RCC 7860 (cell line): ENCODE results near the gene CHRM5.

Source experiments
- DNase-seq: peaks from one replicate; pipeline ENCODE4 v3.0.0-alpha.2; 2015; ENCODE audit warnings: low spot score
- FAIRE-seq: peaks from 2 replicates; lab custom pipeline; 2012; peaks lifted over from hg19 to GRCh38; lab: Jason Lieb, UNC

The CHRM5 gene

DNA sequence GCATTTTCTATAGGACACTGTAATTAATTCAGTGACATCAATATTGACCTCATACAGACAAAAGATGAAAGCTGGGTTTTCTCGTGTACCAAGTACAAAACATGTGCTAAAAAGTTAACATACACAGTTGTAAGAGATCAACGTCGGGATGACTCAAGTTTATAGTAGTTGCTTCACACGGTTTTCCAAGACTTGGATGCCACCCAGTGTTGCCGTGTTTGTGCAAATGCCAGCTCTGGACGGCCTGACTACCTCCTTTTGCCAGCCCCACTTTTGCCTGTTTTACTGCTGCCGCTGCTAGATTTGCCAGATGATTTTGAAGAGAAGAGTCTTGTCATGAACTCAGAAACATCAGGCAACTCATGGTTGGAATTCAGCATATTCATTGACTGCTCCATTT lies 115.8 kb downstream of the CHRM5 start:
- DNase-seq (no peak), FAIRE-seq (no peak)

DNA sequence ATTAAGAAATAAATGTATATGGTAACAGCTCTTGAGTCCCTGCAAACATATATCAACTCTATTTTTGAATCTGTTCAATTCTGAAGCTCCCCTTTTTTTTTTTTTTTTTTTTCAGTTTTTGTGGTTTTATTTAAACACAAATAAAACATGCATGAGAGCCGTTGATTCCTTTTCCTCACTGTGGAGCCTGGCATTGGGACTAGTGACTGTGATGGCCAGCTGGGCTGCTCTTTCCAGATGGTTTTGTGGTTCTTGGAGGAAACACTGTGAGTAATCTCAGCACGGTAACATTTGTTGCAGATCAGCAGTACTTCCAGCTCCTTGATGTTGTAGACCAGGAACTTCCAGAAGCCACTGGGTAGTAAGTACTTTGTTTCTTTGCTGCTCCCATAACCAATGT lies 117.4 kb downstream of the CHRM5 start:
- no peak for DNase-seq
- no peak for FAIRE-seq

DNA sequence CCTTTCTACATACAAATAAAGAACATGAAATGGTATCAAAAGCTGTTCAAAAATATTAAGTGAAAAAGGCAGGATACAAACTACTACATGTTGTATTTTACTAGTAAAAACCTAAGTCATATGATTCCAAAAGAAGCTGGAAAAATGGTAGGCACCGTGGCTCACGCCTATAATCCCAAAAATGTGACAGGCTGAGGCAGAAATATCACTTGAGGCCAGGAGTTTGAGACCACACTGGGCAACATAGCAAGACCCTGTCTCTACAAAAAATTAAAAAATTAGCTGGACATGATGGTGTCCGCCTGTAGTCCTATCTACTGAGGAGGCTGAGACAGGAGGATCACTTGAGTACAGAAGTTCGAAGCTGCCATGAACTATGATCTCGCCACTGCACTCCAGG lies 131.6 kb downstream of the CHRM5 start:
- no peak for FAIRE-seq
- no peak for DNase-seq

DNA sequence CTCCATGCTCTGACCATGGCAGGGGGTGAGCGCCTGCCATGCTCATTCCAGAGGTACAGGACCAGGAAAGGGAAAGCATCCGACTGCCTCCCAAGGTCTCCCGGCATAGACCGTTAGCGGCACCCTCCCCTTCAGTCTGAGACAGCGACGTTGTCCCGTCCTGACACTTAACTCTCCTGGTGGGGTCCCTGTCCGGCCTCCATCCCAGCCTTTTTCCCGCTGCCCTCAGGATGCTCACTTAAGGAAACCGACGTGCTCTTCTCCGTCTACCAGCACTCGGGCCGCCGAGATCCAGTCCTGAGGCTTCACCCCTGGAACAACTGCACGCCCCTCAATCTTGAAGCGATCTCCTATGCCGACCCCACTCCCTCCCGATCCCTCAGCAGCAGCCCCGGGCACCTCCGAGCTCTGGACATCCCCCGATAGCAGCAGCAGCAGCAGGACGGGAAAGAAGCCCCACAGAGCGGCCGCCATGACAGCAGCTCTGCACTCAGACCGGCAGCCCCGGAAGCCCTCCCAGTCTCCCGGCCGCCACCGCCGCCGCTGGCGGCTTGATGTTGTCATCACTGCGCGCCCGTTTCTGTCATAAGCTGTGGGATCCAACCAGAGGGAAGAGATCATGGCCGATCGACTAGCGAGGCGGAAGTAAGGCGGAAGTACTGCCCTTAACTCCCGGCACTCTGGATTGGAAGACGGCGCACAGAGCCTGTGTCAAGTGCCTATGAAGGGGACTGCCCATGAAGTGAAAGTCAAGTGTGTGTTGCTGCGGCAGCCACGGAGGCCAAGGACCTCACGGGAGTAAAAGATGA lies 133.3 kb downstream of the CHRM5 start, which contains the start of the genes EMC7 and PGBD4:
Gene EMC7, minus strand, starts transcription at position 497 of the 809 bp plus-strand sequence. Its CDS starts 23 bp downstream, at position 474.
Gene PGBD4, plus strand, starts transcription at position 718 of the 809 bp plus-strand sequence. CDS start 449 bp downstream, outside the sequence.
- FAIRE-seq (peak; percentile 77), DNase-seq (peak; percentile 96)

DNA sequence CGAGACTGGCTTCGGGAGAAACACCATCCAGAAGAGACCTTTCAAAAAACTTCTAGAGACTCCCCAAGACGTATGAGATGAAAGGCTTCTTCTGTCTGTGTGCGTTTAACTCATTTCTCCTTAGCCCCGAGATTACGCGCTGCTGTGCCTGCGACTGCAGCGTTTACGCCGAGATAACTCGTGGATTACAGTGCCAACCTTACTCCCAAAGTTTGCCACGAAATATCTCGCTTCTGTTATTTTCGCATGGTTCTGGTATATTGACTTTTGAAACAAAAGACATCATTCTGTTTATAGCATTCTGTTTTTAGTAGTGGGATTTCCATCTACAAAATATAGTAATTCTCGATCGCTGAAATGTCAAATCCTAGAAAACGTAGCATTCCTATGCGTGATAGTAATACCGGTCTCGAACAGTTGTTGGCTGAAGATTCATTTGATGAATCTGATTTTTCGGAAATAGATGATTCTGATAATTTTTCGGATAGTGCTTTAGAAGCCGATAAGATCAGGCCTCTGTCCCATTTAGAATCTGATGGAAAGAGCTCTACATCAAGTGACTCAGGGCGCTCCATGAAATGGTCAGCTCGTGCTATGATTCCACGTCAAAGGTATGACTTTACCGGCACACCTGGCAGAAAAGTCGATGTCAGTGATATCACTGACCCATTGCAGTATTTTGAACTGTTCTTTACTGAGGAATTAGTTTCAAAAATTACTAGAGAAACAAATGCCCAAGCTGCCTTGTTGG lies 134.1 kb downstream of the CHRM5 start:
- no peak for FAIRE-seq
- DNase-seq = no peak

DNA sequence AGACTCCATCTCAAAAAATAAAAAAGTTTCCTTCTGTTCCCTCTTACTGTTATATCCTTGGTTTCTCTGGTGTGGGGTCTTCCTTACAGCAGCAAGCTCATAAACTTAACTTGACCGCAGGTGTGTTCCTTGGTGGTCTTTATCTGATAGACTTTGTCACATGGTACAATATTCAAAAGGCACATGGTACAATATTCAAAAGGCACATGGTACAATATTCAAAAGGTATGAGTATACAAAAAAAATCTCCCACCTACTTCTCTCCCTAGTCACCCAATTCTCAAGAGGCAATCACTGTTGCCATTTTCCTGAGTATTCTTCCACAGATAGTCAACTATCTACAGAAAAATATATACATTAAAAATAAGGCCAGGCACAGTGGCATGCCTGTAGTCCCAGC lies 138.1 kb downstream of the CHRM5 start:
- no peak for DNase-seq
- no peak for FAIRE-seq

DNA sequence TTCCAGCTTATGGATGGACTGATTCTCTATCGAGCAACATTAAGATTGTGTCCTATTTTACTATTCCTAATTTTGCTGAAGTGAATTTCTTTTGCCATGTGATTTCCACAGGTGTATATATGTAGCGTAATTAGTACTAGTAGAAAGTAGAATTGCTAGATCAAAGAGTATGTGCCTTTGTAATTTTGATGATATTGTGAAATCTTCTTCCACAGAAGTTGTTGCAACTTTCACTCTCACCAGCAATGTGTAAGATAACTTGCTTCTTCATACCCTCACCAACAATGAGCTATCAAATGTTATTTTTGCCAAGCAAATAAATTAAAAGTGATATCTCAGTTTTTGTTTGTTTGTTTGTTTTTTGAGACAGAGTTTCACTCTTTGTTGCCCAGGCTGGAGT lies 139.0 kb downstream of the CHRM5 start:
- FAIRE-seq (no peak), DNase-seq (no peak)

DNA sequence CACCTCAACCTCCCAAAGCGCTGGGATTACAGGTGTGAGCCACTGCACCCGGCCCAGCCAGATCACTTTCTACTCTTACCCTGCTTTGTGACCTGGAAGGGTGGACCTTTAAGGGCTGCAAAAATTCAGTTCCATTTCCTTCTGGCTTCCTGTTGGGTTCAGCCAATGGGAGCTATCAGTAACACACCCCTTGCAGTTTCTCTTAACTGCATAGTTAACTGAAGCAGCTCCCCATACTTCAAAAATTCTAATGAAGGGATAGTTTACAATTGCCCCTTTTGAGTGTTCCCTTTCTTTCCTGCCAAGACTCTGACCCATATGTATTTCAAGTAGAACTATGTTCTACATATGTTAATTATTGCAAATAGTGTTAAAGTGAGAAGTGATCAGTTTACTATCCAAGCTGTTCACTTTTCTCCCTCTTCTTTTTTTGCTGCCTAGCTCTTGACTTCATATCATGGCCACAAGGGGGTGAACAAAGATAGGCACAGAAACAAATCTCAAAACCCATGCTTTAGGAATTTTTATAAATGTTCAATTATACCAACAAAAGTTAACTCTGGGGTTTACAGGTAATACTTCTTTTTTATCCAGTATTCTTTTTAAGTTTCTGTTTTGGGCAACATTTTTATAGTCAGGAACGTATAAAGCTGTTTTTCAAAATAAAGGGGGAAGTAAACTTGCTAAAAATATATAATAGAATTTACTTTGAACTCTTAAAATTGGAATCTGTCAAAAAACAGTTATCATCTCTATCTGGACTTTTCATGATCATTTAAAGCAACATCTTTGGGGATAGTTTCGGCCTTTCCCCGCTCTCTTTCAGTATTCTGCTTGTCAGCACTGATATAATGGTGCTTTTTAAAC lies 141.7 kb downstream of the CHRM5 start:
- peak; percentile 63 for FAIRE-seq

DNA sequence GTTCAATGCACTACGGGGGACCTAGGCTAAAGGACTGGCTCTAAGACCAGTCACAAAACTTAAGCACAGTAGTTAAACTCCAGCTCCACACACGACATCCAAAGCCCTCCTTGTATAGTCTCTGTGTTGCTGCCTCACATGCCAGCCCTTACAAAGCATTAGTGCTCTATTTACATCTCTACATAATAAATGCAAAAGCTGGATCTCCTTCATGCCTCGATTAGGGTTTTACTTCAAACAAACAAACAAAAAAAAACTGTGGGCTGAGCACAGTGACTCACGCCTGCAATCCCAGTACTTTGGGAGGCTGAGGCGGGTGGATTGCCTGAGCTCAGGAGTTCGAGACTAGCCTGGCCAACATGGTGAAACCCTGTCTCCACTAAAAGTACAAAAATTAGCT lies 143.2 kb downstream of the CHRM5 start:
- FAIRE-seq (no peak), DNase-seq (no peak)

More for the DNA sequence above, 141.7 kb downstream of the CHRM5 start:
- DNase-seq = peak; percentile 29

DNA sequence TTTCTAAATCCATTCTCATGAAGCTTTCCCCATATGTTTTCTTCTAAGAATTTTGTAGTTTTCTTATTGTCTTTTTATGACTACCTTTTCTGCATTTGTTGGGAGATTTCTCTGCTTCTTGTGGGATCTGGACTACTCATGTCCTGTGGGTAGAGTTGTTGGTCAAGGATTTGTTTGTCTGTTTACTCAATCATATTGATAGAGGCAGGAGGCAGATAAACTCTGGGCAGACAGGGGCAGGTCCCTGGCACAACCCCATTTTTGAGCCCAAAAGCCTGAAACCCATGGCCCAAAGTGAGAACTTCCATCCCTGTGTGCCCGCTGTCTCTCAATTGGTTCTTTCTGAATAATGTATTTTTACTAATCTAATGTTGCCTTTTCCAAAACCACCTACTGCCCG lies 145.9 kb downstream of the CHRM5 start:
- FAIRE-seq = no peak
- DNase-seq = no peak

DNA sequence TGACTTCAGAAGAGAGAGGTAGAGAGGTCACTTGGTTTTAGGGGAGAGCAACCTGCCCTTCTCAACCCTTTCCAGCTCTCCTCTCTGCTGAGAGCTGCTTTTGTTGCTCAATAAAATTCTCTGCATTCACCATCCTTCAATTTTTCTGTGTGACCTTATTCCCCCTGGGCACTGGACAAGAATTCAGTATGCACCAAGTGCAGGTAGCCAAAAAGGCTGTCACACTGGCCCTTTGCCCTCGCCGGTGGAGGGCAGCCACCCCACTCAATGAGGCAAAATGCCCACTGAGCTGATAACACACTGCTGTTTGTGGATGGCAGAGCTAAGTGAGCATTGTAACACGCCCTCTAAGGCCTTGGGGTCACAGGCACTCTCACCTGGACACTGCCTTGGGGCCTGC lies 146.4 kb downstream of the CHRM5 start:
- no peak for DNase-seq

DNA sequence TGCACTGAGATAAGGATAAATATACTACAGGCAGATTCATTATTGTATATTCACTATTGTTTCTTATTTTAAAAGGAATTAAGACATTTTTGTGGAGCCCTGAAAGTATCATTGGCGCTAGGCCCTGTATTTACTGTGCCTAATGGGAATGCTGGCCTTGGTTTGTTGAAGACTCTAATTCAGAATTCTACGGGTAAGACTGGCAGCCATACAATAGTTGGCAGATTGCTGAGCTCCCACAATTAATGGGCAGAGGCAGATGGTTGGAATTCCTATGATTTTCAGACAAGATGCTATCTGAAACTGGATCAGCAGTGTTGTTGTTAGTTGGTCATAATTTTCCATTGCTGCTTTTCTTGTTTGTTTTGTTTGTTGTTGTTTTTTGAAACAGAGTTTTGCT lies 148.3 kb downstream of the CHRM5 start:
- no peak for FAIRE-seq

More for the DNA sequence above, 146.4 kb downstream of the CHRM5 start:
- FAIRE-seq = no peak

More for the DNA sequence above, 148.3 kb downstream of the CHRM5 start:
- no peak for DNase-seq
